NCI-H1930 (cell line): ENCODE measurements around the gene ADGRD2.

Experiments used
- DNase-seq, 2 experiments: peaks; one replicate each; lab custom pipeline; 2025; lab: John Stamatoyannopoulos, UW

ADGRD2 gene

GRCh38 chr9:124512806-124513204 is 62.6 kb downstream of the ADGRD2 start:
- DNase-seq = no peak

GRCh38 chr9:124513376-124513994 is 63.2 kb downstream of the ADGRD2 start:
- no peak for DNase-seq

- DNase-seq = no peak
Observed at GRCh38 chr9:124514125-124514524, 63.9 kb downstream of the ADGRD2 start.

GRCh38 chr9:124514874-124515273 is 64.6 kb downstream of the ADGRD2 start:
- no peak for DNase-seq

- no peak for DNase-seq
Observed at GRCh38 chr9:124517600-124517999, 67.3 kb downstream of the ADGRD2 start.

- DNase-seq = no peak
Observed at GRCh38 chr9:124518116-124518515, 67.9 kb downstream of the ADGRD2 start.

- no peak for DNase-seq
Observed at GRCh38 chr9:124520206-124520596, 70.0 kb downstream of the ADGRD2 start.

GRCh38 chr9:124521142-124521541 is 70.9 kb downstream of the ADGRD2 start:
- no peak for DNase-seq

- no peak for DNase-seq
Observed at GRCh38 chr9:124522121-124523098, 72.2 kb downstream of the ADGRD2 start.

GRCh38 chr9:124526174-124526573 is 75.9 kb downstream of the ADGRD2 start:
- DNase-seq = no peak

GRCh38 chr9:124527781-124528180 is 77.5 kb downstream of the ADGRD2 start:
- no peak for DNase-seq
